ENCODE results near the gene SLC6A5. TPM values are rescaled to one million over a fixed set of nuclear protein-coding genes. Genes with fewer than 3 reads are reported as not detected.

Gene SLC6A5
- polyA plus RNA-seq, 6 donors from 2014 or later = not detected

DNA sequence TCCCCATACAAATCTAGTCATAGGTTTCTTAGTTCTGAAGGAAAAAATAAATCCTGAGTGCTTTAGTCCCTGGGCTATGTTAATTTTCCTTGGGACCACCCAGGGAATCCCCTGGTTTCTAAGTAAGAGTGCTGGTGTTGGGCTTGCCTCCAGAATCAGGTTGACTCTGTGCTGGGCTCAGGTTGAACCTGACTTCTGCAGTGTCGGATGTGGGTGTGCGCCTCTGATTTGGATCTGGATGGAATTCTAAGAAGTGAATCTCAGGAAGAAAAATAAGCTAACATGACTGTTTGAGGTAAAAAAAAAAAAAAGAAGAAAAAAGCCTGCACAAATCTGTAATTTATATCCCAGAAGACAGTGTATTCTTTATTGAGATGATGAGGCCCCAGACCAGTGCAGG is 41.0 kb downstream of the SLC6A5 start:
- Mint-ChIP-seq H3K4me1 (no peaks in the 10 kb centered on the region), H3K27ac (peak overlapping the region in 1 of 6 donors; percentile 17), H3K36me3 (no peaks in the 10 kb centered on the region), H3K27me3 (peaks cover 21 to 26% (median 25%) of the 10 kb centered on the region in 3 donors), H3K9me3 (peaks cover 0 to 2% (median 0%) of the 10 kb centered on the region in 7 donors), H3K4me3 (no peak overlapping the region)
- no peak for DNase-seq
- ATAC-seq (ENCODE audit: low read depth in 2 of 2) = no peak

DNA sequence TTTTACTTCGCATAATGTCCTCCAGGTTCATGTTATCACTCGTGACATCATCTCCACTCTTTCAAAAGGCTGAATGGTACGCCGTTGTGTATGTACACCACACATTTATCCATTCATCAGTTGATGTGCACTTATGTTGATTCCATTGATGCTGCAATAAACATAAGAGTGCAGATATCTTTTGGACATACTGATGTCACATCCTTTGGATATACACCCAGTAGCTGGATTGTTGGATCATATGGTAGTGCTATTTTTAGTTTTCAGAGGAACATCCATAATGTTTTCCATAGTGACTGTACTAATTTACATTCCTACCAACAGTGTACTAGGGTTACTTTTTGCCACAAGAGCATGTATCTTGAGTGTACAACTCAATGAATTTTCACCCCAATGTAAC is 45.0 kb downstream of the SLC6A5 start:
- Mint-ChIP-seq H3K4me1 (no peaks in the 10 kb centered on the region), H3K27me3 (peaks cover 9 to 26% (median 18%) of the 10 kb centered on the region in 3 donors), H3K27ac (no peak overlapping the region), H3K4me3 (no peak overlapping the region), H3K9me3 (peaks cover 0 to 2% (median 0%) of the 10 kb centered on the region in 7 donors), H3K36me3 (no peaks in the 10 kb centered on the region)
- ATAC-seq (ENCODE audit: low read depth in 2 of 2) (no peak), DNase-seq (no peak)

DNA sequence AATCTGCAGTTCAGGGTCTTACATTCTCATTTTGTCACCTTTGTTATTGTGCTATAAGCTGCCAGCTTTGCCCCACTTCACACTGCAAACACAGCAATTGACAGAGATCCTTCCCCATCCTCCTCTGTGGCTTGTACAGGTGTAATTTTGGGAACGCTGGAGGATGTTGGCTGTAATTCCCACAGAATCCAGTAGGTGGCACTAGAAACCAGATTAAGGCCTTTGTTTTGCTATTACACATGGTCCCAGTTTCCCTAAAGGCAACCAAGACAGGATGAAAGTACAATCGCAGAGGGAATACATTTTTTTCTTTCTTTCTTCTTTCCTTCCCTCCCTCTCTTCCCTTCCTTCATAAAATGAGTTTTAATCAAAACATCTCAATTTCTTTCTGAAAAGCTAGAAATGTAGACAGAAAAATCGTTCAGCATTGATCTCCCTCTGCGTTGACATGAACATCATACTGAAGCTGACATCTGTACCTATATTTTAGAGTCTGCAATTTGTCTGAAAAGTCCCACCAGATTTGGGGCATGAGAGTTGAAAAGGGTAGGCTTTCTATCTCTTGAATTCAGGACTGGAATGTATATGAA is 48.7 kb downstream of the SLC6A5 start:
- Mint-ChIP-seq H3K4me3 (no peak overlapping the region), H3K27me3 (peaks cover 6 to 27% (median 17%) of the 10 kb centered on the region in 3 donors), H3K9me3 (no peaks in the 10 kb centered on the region), H3K36me3 (no peaks in the 10 kb centered on the region), H3K4me1 (no peaks in the 10 kb centered on the region), H3K27ac (no peak overlapping the region)
- ATAC-seq (ENCODE audit: low read depth in 2 of 2) (no peak), DNase-seq (peak; percentile 8)

DNA sequence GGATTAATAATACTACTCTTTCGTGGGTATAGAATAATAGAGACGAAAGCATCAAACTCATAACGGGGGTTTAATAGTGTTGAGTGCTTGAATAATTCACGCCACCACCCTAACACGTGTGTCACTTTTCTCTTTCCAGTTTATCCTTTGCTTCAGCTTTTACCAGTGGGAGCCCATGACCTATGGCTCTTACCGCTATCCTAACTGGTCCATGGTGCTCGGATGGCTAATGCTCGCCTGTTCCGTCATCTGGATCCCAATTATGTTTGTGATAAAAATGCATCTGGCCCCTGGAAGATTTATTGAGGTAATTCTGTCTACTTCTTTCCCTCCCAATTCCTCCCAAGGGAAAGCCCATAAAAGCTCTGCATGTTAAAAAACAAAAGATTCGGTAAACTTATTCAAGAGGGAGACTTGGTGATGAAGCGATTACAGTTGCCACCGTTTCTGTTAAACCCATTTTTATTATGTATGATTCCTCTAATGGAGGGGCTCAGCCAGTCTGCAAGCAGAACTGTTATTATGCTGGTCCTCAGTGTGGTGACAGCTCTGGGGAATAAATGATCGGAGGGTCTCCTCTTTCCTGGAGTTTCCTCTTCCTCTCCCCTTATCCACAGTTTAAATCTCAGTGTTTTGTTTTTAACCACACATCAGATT is 52.9 kb downstream of the SLC6A5 start:
- ATAC-seq (ENCODE audit: low read depth in 2 of 2) = no peak

DNA sequence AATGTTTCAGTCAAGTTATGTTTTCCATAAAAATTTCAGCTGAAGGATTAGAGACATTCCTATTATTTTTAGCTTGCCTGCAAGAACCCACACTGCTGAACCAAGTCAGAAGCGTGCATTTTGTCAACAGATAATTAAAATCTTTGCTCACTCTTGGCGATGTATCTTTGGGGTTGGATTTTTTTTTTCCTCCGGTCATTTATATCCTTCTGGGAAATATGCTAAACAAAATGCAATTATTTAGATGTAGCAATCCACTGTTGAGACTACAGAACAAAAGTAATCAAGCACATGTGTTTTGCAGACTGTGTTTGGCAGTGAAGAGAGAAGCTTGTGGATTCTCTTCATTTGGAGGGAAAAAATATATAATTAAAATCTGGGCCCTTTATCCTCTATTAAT is 54.6 kb downstream of the SLC6A5 start:
- no peak overlapping the region for H3K27ac Mint-ChIP-seq
- no peaks in the 10 kb centered on the region for H3K36me3 Mint-ChIP-seq
- DNase-seq = no peak
- no peaks in the 10 kb centered on the region for H3K9me3 Mint-ChIP-seq
- no peak overlapping the region for H3K4me3 Mint-ChIP-seq
- no peaks in the 10 kb centered on the region for H3K4me1 Mint-ChIP-seq
- ATAC-seq (ENCODE audit: low read depth in 2 of 2) = no peak
- H3K27me3 Mint-ChIP-seq = peaks cover 11 to 33% (median 19%) of the 10 kb centered on the region in 3 donors

More for the DNA sequence above, 52.9 kb downstream of the SLC6A5 start:
- H3K27me3 Mint-ChIP-seq = peaks cover 19 to 33% (median 20%) of the 10 kb centered on the region in 3 donors
- H3K27ac Mint-ChIP-seq = no peak overlapping the region
- no peaks in the 10 kb centered on the region for H3K36me3 Mint-ChIP-seq
- no peak for DNase-seq
- no peaks in the 10 kb centered on the region for H3K4me1 Mint-ChIP-seq
- H3K4me3 Mint-ChIP-seq = no peak overlapping the region
- no peaks in the 10 kb centered on the region for H3K9me3 Mint-ChIP-seq

DNA sequence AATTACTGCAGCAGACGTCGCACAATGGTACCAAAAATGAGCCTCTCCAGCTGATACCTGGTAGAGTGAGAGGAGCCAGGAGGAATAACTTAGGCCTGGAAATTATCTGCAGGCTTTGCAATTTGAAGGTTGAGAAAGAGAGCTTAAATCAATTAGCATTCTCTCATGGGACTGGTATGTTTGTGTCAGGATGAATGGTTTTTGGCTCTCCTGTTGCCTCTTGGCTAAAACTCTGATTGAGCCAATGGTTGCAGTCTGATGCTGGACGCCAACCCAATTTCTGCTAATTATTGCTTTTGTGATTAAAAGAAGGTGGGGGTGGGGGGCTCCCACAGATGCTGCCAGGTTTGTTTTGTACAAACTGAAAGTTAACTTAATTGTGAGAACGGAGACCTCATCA is 57.5 kb downstream of the SLC6A5 start:
- no peak for DNase-seq
- H3K9me3 Mint-ChIP-seq = peaks cover 0 to 5% (median 2%) of the 10 kb centered on the region in 7 donors
- H3K36me3 Mint-ChIP-seq = peaks cover 0 to 1% of the 10 kb centered on the region in 2 donors
- H3K4me1 Mint-ChIP-seq = no peaks in the 10 kb centered on the region
- no peak overlapping the region for H3K27ac Mint-ChIP-seq
- ATAC-seq (ENCODE audit: low read depth in 2 of 2) = no peak
- H3K27me3 Mint-ChIP-seq = peaks cover 11 to 33% (median 19%) of the 10 kb centered on the region in 3 donors
- H3K4me3 Mint-ChIP-seq = no peak overlapping the region

DNA sequence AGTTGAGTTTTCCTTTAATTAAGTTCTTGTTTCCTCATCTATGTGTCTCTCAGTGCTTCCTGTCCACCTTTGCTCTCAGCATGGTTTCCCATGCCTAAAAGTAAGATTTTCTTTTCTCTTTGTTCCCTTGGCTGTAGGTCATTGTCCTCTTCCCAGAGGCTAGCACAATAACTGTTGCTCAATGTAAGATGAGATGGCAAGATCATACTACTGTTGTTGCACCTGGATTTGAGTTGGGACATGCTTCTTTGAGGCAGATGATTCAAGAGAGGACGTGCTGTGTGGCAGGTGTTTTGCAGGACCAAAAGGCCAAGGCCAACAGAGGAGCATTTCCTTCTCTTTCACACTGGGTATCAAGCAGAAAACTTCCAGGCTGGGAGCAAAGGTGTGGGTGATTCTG is 58.7 kb downstream of the SLC6A5 start:
- H3K4me1 Mint-ChIP-seq = no peaks in the 10 kb centered on the region
- peaks cover 6 to 14% (median 9%) of the 10 kb centered on the region in 7 donors for H3K9me3 Mint-ChIP-seq
- DNase-seq (no peak), ATAC-seq (ENCODE audit: low read depth in 2 of 2) (no peak)
- no peak overlapping the region for H3K27ac Mint-ChIP-seq
- H3K4me3 Mint-ChIP-seq = no peak overlapping the region
- H3K36me3 Mint-ChIP-seq = peaks cover 0 to 9% of the 10 kb centered on the region in 2 donors
- peaks cover 10 to 26% (median 11%) of the 10 kb centered on the region in 3 donors for H3K27me3 Mint-ChIP-seq

DNA sequence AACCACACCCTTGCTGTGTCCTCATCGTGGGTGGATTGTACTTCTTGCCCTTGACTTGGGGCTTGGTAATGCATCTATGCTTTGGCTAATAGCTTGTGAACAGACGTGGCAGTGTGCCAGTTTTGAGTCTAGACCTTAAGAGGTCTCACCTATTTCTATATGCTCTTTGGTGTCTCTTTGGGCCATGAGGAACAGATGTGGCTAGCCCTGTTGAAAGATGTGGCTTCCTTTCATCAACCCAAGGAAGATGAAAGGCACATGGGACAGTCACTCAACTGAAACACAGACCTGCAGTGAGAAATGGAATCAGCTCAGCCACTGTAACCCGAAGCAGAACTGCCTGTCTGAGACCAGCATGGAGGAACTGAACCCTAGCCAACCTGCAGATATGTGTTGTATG is 62.0 kb downstream of the SLC6A5 start:
- no peak for DNase-seq
- H3K36me3 Mint-ChIP-seq = peaks cover 0 to 9% of the 10 kb centered on the region in 2 donors
- H3K4me1 Mint-ChIP-seq = no peaks in the 10 kb centered on the region
- H3K4me3 Mint-ChIP-seq = no peak overlapping the region
- peaks cover 6 to 21% (median 10%) of the 10 kb centered on the region in 7 donors for H3K9me3 Mint-ChIP-seq
- H3K27me3 Mint-ChIP-seq = peaks cover 24 to 32% (median 26%) of the 10 kb centered on the region in 3 donors
- peak overlapping the region in 1 of 6 donors; percentile 28 for H3K27ac Mint-ChIP-seq
- ATAC-seq (ENCODE audit: low read depth in 2 of 2) = no peak

DNA sequence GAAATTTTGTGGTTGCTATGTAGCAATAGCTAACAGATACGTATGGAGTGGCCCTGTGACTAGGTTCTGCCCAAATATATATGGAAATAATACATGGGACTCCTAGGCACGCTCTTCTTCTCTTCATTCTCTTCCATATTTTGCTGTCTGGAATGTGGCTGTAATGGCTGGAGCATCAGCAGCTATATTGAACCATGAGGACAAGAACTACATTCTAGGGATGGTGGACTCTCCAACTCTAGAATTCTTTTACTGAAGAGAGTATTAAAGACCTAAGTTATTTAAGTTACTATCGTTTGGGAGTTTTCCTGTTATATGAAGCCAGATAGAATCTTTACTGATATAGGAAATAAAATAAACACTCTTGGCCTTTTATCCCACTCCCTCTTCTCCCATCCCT is 62.4 kb downstream of the SLC6A5 start:
- Mint-ChIP-seq H3K36me3 (peaks cover 0 to 9% of the 10 kb centered on the region in 2 donors), H3K27ac (peak overlapping the region in 1 of 6 donors; percentile 28), H3K4me1 (no peaks in the 10 kb centered on the region), H3K4me3 (no peak overlapping the region), H3K9me3 (peaks cover 8 to 25% (median 10%) of the 10 kb centered on the region in 7 donors), H3K27me3 (peaks cover 28 to 32% (median 30%) of the 10 kb centered on the region in 3 donors)
- DNase-seq (no peak), ATAC-seq (ENCODE audit: low read depth in 2 of 2) (no peak)

DNA sequence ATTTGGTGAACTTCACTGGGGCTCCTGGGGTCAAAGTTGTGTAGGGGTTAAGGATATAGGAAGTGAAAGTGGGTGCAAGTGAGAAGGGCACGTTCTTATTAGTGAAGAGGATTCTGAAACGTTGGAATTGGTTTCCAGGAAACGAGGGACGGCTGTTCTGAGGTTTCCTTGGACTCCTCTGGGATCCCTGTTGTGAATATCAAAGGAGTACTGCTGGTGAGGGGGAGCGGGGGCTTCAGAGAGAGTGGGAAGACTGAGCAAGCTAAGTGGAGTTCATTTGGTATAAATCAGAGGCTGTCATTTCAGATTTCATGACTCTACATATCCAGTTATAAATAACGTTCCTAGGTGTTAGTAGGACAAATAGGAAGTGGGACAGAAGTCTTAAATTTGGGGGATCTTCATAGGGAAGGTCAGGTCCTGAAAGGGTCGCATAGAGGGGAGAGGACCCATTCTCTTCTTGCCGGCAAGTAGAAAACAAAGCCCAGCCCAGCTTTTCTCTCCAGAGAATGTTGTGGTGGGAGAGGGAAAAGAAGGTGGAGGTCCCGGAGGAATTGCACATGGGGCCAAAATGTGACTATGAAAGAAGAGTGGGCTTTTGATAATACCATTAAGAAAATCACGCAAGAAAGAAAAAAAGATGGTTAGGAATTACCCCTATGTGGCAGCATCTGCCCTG is 68.9 kb downstream of the SLC6A5 start:
- no peak for DNase-seq

DNA sequence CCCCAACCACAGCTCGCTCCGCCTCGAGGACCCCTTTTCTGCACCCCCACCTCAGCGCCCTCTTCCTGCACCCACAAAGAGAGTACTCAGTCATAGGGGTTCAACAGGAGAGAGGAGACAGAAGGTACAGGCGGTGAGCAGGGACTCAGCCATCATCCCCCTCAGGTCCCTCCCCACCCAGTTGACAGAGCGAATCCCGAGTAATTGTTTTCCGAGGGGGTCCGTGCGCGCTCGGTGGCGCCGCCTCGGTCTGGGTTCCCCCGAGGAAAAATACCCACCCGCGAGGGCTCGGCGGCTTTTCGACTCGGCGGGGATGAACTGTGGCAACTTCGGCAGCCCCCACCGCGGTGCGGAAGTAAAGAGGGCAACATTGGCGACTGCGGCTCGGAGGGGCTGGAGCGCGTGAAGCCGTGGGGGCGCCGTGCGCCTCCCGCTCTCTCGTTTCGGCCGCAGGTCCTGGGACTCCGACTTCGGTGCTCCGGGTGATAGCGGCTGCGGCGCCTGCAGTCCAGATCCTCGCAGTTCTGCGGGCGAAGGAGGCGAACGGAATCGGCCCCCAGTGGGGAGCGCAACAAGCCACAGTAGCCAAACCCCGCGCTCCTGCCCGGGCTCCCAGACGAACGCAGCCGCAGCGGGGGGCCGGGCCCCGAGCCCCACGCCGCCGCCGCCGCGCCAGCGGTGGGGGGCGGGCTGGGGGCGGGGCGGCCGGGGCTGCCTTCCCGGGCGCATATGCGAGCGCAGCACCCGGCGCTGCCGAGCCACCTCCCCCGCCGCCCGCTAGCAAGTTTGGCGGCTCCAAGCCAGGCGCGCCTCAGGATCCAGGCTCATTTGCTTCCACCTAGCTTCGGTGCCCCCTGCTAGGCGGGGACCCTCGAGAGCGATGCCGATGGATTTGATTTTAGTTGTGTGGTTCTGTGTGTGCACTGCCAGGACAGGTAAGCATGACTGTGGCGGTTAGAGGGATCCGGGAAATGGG is 69.7 kb downstream of the SLC6A5 start, which contains the start of gene NELL1:
Gene NELL1 (plus strand): TSS at position 743 of the 976 bp plus-strand sequence.
- Mint-ChIP-seq H3K36me3 (peaks cover 0 to 7% of the 10 kb centered on the region in 2 donors), H3K9me3 (peaks cover 0 to 18% (median 7%) of the 10 kb centered on the region in 7 donors), H3K27ac (peak within 1 kb of the TSS in 1 of 6 donors; percentile 35), H3K4me1 (peaks cover 10 to 15% (median 14%) of the 10 kb centered on the region in 3 donors), H3K27me3 (peaks cover 65 to 87% (median 73%) of the 10 kb centered on the region in 3 donors), H3K4me3 (peak within 1 kb of the TSS in 5 of 8 donors; percentile 1 to 58 (median 32))
- ATAC-seq (ENCODE audit: low read depth in 2 of 2) = no peak
- no peak for DNase-seq

More for the DNA sequence above, 68.9 kb downstream of the SLC6A5 start:
- peaks cover 10 to 15% (median 14%) of the 10 kb centered on the region in 3 donors for H3K4me1 Mint-ChIP-seq
- H3K4me3 Mint-ChIP-seq = peak overlapping the region in 2 of 8 donors; percentile 19 to 58
- peaks cover 0 to 7% of the 10 kb centered on the region in 2 donors for H3K36me3 Mint-ChIP-seq
- peaks cover 0 to 18% (median 7%) of the 10 kb centered on the region in 7 donors for H3K9me3 Mint-ChIP-seq
- peaks cover 60 to 83% (median 70%) of the 10 kb centered on the region in 3 donors for H3K27me3 Mint-ChIP-seq
- no peak for ATAC-seq (ENCODE audit: low read depth in 2 of 2)
- H3K27ac Mint-ChIP-seq = no peak overlapping the region

DNA sequence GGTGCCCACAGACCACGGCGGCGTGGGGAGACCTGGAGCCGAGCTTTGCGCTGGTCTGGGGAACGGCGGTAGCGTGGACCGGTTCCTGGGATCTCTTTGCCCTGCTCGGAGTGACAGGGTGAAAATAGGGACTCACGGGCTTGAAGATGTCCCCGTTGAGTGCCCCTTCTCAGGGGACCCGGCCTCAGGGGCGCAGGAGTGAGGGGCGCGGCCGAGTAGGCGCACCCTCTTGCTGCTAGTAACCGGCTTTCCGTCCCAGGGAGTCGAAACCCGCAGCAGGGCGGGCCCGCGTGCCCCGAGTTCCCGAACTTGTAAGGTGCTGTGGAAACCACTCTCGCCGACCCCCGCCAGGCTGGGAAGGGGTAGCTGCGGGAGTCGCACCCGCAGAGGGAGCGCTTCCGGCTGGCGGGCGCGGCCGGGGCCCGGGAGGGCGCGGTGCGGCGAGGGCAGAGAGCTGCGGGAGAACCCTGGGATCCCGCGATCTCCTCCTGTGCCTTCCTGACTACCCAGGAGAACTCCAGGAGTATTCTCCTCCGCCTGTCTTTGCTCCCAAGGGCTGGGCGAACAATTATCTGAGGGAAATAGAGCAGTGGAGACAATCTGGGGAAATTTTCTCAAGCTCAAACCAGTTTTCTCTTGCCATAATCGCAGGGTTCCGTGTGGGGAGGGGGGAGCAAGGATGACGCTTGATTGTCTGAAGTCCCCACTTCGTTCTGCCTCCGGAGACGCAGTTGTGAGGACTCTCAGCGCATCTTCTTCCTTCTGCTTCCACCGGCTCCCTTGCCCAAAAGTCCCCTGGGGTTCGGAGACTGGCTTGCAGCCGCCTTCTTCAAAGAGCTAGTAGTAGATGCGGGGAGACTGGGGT is 70.6 kb downstream of the SLC6A5 start:
- Mint-ChIP-seq H3K4me3 (peak overlapping the region in 4 of 8 donors; percentile 1 to 34 (median 22)), H3K9me3 (peaks cover 0 to 18% (median 6%) of the 10 kb centered on the region in 7 donors), H3K27ac (no peak overlapping the region), H3K36me3 (peaks cover 0 to 7% of the 10 kb centered on the region in 2 donors), H3K27me3 (peaks cover 60 to 89% (median 73%) of the 10 kb centered on the region in 3 donors), H3K4me1 (peaks cover 10 to 15% (median 14%) of the 10 kb centered on the region in 3 donors)
- DNase-seq = no peak
- ATAC-seq (ENCODE audit: low read depth in 2 of 2) = no peak

Measured in naive B cell (primary cell).